Calu3 (cell line): ENCODE results near the gene KCNQ5. TPM values are rescaled to one million over a fixed set of nuclear protein-coding genes. Genes with fewer than 3 reads are reported as not detected.

ENCODE experiments used
- BruUV-seq: library from RNA; stranded (reverse); fragments of 400-500 nt; replicated peaks from 2 replicates; lab custom pipeline; 2021; lab: Mats Ljungman, UMichigan
- CTCF ChIA-PET: fragments of 300-600 bp; sonication (Branson Sonifier 250); formaldehyde crosslinking; loops from one replicate; lab custom pipeline; 2022; ENCODE audit warnings: antibody characterized with exemption; lab: Charles Lee
- DNase-seq: peaks from one replicate; pipeline ENCODE4 v3.0.0; 2022
- H3K27ac Mint-ChIP-seq: one replicate; pipeline ENCODE4 v1.8.0; 2022; ENCODE audit warnings: mixed read lengths; ENCODE audit not compliant: unreplicated experiment
- H3K27me3 Mint-ChIP-seq: one replicate; pipeline ENCODE4 v1.8.0; 2022; ENCODE audit warnings: mixed read lengths; ENCODE audit not compliant: unreplicated experiment
- H3K36me3 Mint-ChIP-seq: one replicate; pipeline ENCODE4 v1.8.0; 2022; ENCODE audit warnings: mild to moderate bottlenecking, moderate library complexity, mixed read lengths; ENCODE audit not compliant: insufficient read depth, unreplicated experiment
- H3K4me1 Mint-ChIP-seq: one replicate; pipeline ENCODE4 v1.8.0; 2022; ENCODE audit warnings: mild to moderate bottlenecking, low read depth, mixed read lengths; ENCODE audit not compliant: unreplicated experiment
- H3K4me3 Mint-ChIP-seq: one replicate; pipeline ENCODE4 v1.8.0; 2022; ENCODE audit warnings: mild to moderate bottlenecking, low read depth, moderate library complexity, mixed read lengths; ENCODE audit not compliant: unreplicated experiment
- H3K9me3 Mint-ChIP-seq: one replicate; pipeline ENCODE4 v1.8.0; 2022; ENCODE audit warnings: low read depth, mixed read lengths; ENCODE audit not compliant: unreplicated experiment
- CTCF ChIP-seq: fragments of 200-600 bp; IDR thresholded peaks from one replicate; pipeline ENCODE4 v1.8.0; 2022; ENCODE audit warnings: antibody characterized with exemption; ENCODE audit not compliant: unreplicated experiment
- intact Hi-C: fragments of 100-400 bp; cut with micrococcal nuclease; formaldehyde crosslinking; loops from one replicate; pipeline ENCODE4 v1.10.0; 2022; ENCODE audit not compliant: unreplicated experiment
- total RNA-seq: library from RNA; stranded (reverse); gene quantifications from 2 replicates; pipeline ENCODE4 v1.2.3, GENCODE V29; 2022

KCNQ5 gene
- total RNA-seq, 1 experiment from 2014 or later: not detected

DNA sequence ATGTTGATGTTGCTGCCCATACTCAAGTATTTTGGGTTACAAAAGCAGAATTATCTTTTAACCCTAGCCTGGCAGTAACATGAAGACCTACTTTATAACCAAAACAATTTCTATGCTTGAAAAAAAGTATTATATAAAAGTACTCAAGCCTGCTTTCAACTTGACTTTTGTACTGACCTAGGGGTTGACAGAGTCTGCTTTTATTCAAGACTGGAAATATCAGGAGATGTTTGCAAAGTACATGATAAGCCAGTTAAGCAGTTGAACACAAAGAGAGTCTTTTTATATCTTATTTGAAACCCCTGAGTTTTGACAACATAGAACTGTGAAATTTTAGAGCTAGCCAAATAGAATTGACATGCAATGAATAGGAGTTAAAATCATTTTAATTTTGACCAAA is 159.8 kb downstream of the KCNQ5 start:
- CTCF ChIA-PET: no interaction called here
- Mint-ChIP-seq H3K27me3 (no peaks in the 10 kb centered on the region), H3K4me3 (no peak overlapping the region), H3K4me1 (no peaks in the 10 kb centered on the region), H3K27ac (no peak overlapping the region), H3K9me3 (no peaks in the 10 kb centered on the region), H3K36me3 (no peaks in the 10 kb centered on the region)
- no TSS peak for BruUV-seq
- intact Hi-C loops: no loop called here
- TF ChIP-seq CTCF: no peak
- no peak for DNase-seq

- Mint-ChIP-seq H3K4me1 (peaks cover 8% of the 10 kb centered on the region), H3K27ac (no peak overlapping the region), H3K36me3 (no peaks in the 10 kb centered on the region), H3K27me3 (no peaks in the 10 kb centered on the region), H3K4me3 (no peak overlapping the region), H3K9me3 (no peaks in the 10 kb centered on the region)
- BruUV-seq: no TSS peak
- intact Hi-C loops: no loop called here
- CTCF ChIA-PET: no interaction called here
- DNase-seq: no peak
- no peak for TF ChIP-seq CTCF
Observed at GRCh38 chr6:72783035-72783434, 161.2 kb downstream of the KCNQ5 start.

DNA sequence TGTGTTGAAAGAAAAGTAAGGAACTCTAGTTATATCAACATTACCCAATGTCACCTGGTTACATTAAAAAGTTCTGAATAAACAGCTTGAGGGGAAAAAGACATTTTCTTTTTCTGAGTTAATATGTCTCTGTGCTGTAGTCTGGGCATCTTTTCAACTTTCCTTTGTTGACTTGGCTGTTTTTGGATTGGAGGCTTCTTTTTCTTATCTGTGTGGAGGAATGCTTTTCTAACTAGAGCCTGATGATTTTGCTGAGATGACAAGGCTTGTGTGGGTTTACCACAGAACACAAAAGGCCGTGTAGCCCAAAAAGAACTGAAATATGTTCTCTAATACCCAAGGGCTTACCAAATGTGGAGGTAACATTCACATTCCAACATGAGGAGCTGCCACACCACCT is 161.8 kb downstream of the KCNQ5 start:
- Mint-ChIP-seq H3K4me1 (peaks cover 10% of the 10 kb centered on the region), H3K9me3 (no peaks in the 10 kb centered on the region), H3K4me3 (no peak overlapping the region), H3K36me3 (no peaks in the 10 kb centered on the region), H3K27ac (no peak overlapping the region), H3K27me3 (no peaks in the 10 kb centered on the region)
- TF ChIP-seq CTCF: no peak
- CTCF ChIA-PET: no interaction called here
- DNase-seq: no peak
- intact Hi-C loops: no loop called here
- BruUV-seq: no TSS peak

GRCh38 chr6:72784071-72784470 is 162.2 kb downstream of the KCNQ5 start:
- H3K27ac Mint-ChIP-seq: no peak overlapping the region
- intact Hi-C loops: no loop called here
- H3K4me1 Mint-ChIP-seq: peaks cover 10% of the 10 kb centered on the region

More at GRCh38 chr6:72784071-72784470, 162.2 kb downstream of the KCNQ5 start:
- DNase-seq: no peak
- CTCF ChIA-PET: no interaction called here
- Mint-ChIP-seq H3K9me3 (no peaks in the 10 kb centered on the region), H3K27me3 (no peaks in the 10 kb centered on the region), H3K4me3 (no peak overlapping the region), H3K36me3 (no peaks in the 10 kb centered on the region)
- no TSS peak for BruUV-seq
- no peak for TF ChIP-seq CTCF
